HepG2 (cell line): Measurements from ENCODE around the gene SH3GL1. TPM values are rescaled to one million over a fixed set of nuclear protein-coding genes. Genes with fewer than 3 reads are reported as not detected.

Source experiments
- CCDC6 ChIP-seq: sonication (generic); formaldehyde crosslinking; IDR thresholded peaks from 2 replicates; pipeline ENCODE4 v1.8.1; 2022; ENCODE audit warnings: mild to moderate bottlenecking, missing genetic modification reagents, moderate library complexity
- EEA1 ChIP-seq: sonication (generic); formaldehyde crosslinking; IDR thresholded peaks from 2 replicates; pipeline ENCODE4 v1.5.1; 2020; ENCODE audit warnings: mild to moderate bottlenecking, missing genetic modification reagents, borderline replicate concordance
- EED ChIP-seq: sonication (generic); formaldehyde crosslinking; IDR thresholded peaks from 2 replicates; pipeline ENCODE4 v1.5.0; 2020; ENCODE audit warnings: mild to moderate bottlenecking, missing genetic modification reagents
- EHMT2 ChIP-seq: fragments of 200-600 bp; sonication (generic); IDR thresholded peaks from 2 replicates; pipeline ENCODE4 v1.7.0; 2017; ENCODE audit warnings: antibody characterized with exemption, low read depth, low read length, borderline replicate concordance
- FOSL1 ChIP-seq: sonication (generic); formaldehyde crosslinking; IDR thresholded peaks from 2 replicates; pipeline ENCODE4 v1.9.0; 2021; ENCODE audit warnings: missing genetic modification reagents, borderline replicate concordance
- GATAD2A ChIP-seq: IDR thresholded peaks from 2 replicates; pipeline ENCODE4 v1.6.1; 2016
- JARID2 ChIP-seq: sonication (generic); formaldehyde crosslinking; IDR thresholded peaks from 2 replicates; pipeline ENCODE4 v1.8.1; 2023; ENCODE audit warnings: missing genetic modification reagents, inconsistent platforms; ENCODE audit not compliant: insufficient replicate concordance
- MIER3 ChIP-seq: IDR thresholded peaks from 2 replicates; pipeline ENCODE4 v1.6.1; 2016; ENCODE audit warnings: missing compliant biosample characterization, borderline replicate concordance
- MTF2 ChIP-seq: sonication (generic); formaldehyde crosslinking; IDR thresholded peaks from 2 replicates; pipeline ENCODE4 v1.5.0; 2020; ENCODE audit warnings: missing genetic modification reagents, borderline replicate concordance
- PHF8 ChIP-seq: sonication (generic); formaldehyde crosslinking; IDR thresholded peaks from 2 replicates; pipeline ENCODE4 v1.5.0; 2020; ENCODE audit warnings: missing genetic modification reagents
- PLRG1 ChIP-seq: fragments of 450-650 bp; conservative IDR thresholded peaks from 2 replicates; pipeline ENCODE4 v1.6.1; 2016
- SMARCC2 ChIP-seq: fragments of 450-650 bp; IDR thresholded peaks from 2 replicates; pipeline ENCODE4 v1.6.1; 2017; ENCODE audit warnings: antibody characterized with exemption, mild to moderate bottlenecking
- TAF1 ChIP-seq: sonication (generic); formaldehyde crosslinking; IDR thresholded peaks from 2 replicates; pipeline ENCODE4 v1.4.0; 2020; ENCODE audit warnings: missing genetic modification reagents
- ZFP41 ChIP-seq: sonication (generic); formaldehyde crosslinking; IDR thresholded peaks from 2 replicates; pipeline ENCODE4 v1.4.0; 2020; ENCODE audit warnings: mild to moderate bottlenecking, missing genetic modification reagents, borderline replicate concordance
- ZFX ChIP-seq: sonication (generic); formaldehyde crosslinking; IDR thresholded peaks from 2 replicates; pipeline ENCODE4 v1.4.0; 2020; ENCODE audit warnings: mild to moderate bottlenecking, low read depth, missing genetic modification reagents, moderate library complexity
- ZMAT3 ChIP-seq: sonication (generic); formaldehyde crosslinking; conservative IDR thresholded peaks from 2 replicates; pipeline ENCODE4 v1.7.0; 2021; ENCODE audit warnings: missing genetic modification reagents
- ZNF234 ChIP-seq: sonication (generic); formaldehyde crosslinking; conservative IDR thresholded peaks from 2 replicates; pipeline ENCODE4 v1.5.1; 2020; ENCODE audit warnings: mild to moderate bottlenecking, missing genetic modification reagents
- ZNF292 ChIP-seq: sonication (generic); formaldehyde crosslinking; IDR thresholded peaks from 2 replicates; pipeline ENCODE4 v1.8.1; 2022; ENCODE audit warnings: mild to moderate bottlenecking, low read depth, missing genetic modification reagents, borderline replicate concordance
- ZNF296 ChIP-seq: sonication (generic); formaldehyde crosslinking; conservative IDR thresholded peaks from 2 replicates; pipeline ENCODE4 v1.5.0; 2020; ENCODE audit warnings: mild to moderate bottlenecking, missing genetic modification reagents
- ZNF362 ChIP-seq: sonication (generic); formaldehyde crosslinking; IDR thresholded peaks from 2 replicates; pipeline ENCODE4 v1.4.0; 2020; ENCODE audit warnings: missing genetic modification reagents, mild to moderate bottlenecking, borderline replicate concordance
- ZNF547 ChIP-seq: sonication (generic); formaldehyde crosslinking; IDR thresholded peaks from 2 replicates; pipeline ENCODE4 v1.5.1; 2020; ENCODE audit warnings: mild to moderate bottlenecking, missing genetic modification reagents
- ZNF619 ChIP-seq: sonication (generic); formaldehyde crosslinking; IDR thresholded peaks from 2 replicates; pipeline ENCODE4 v1.4.0; 2020; ENCODE audit warnings: mild to moderate bottlenecking, missing genetic modification reagents
- ZZZ3 ChIP-seq: sonication (generic); formaldehyde crosslinking; IDR thresholded peaks from 2 replicates; pipeline ENCODE4 v1.4.0; 2020; ENCODE audit warnings: missing genetic modification reagents, mild to moderate bottlenecking, borderline replicate concordance
- polyA plus RNA-seq, 8 experiments: library from polyadenylated mRNA; depleted of rRNA in 3 of 8; stranded (reverse) in 7 of 8; unstranded in 1 of 8; fragments of >200 nt; fragmentation: Illumina TruSeq in 4 of 8; extraction: Trizol in 4 of 8; gene quantifications; 2 replicates each; pipeline versions ENCODE4 v1.2.1 to v1.2.3, GENCODE V29; 2011 to 2016; ENCODE audit warnings: low read depth in 4 of 8, missing spikeins in 1 of 8, mixed read lengths in 1 of 8; ENCODE audit not compliant: insufficient read depth in 1 of 8
- total RNA-seq, 5 experiments: library from RNA; depleted of rRNA; stranded (reverse); fragments of >200 nt; fragmentation: Illumina TruSeq; extraction: Trizol; gene quantifications; 2 replicates each; pipeline ENCODE4 v1.2.3, GENCODE V29; 2016; ENCODE audit warnings: low read depth in 1 of 5
- TF ChIP-seq, protein P1 (sequence below): sonication (generic); formaldehyde crosslinking; IDR thresholded peaks from 2 replicates; pipeline ENCODE4 v1.5.0; 2020; ENCODE audit warnings: mild to moderate bottlenecking, missing genetic modification reagents, moderate library complexity
- TF ChIP-seq, protein P2 (sequence below): IDR thresholded peaks from 2 replicates; pipeline ENCODE4 v1.6.1; 2016; ENCODE audit warnings: mild to moderate bottlenecking
- TF ChIP-seq, protein P3 (sequence below): sonication (generic); formaldehyde crosslinking; IDR thresholded peaks from 2 replicates; pipeline ENCODE4 v1.4.0; 2020; ENCODE audit warnings: missing genetic modification reagents

Gene SH3GL1
- total and polyA plus RNA-seq, 2 of the 13 experiments (the other 11 are each of a cell fraction or from before 2014, with no cell fraction given) = 33.0 to 45.1 TPM

DNA sequence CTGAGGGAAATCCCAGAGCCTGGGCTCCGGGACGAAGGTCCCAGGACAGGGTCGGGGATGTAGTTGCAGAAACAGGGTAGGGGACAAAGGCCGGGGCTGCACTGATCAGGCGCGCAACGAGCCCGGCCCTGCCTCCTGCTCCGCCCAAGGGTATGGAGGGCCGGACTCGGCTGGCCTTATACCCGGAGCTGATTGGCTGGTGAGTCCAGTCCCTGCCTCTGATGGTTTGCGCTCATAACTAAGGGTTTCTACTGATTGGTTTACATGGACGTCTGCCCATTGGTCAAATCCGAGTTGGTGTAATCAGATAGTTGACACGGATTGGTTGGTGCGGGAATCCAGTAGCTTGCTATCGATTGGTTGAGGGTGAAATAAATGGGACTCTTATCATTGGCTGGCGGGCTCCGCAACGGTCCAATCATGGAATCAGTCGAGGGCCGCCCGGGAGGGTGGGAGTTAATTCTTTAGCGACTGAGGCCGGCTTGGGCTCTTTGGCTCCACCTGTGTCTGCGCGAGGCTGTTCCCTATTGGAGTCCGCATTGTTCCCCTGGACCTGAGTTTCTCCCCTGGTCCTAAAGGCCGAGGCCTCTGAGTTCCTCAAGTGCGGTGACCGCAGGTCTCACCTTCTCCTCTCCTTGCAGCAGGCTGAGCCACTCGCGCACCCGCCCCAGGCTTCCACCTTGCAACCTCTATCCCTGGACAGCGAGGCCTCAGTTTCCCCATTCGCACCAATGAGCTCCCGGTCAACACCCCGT, 57.6 kb downstream of the SH3GL1 start (continued):
- TF ChIP-seq, protein P1, sequence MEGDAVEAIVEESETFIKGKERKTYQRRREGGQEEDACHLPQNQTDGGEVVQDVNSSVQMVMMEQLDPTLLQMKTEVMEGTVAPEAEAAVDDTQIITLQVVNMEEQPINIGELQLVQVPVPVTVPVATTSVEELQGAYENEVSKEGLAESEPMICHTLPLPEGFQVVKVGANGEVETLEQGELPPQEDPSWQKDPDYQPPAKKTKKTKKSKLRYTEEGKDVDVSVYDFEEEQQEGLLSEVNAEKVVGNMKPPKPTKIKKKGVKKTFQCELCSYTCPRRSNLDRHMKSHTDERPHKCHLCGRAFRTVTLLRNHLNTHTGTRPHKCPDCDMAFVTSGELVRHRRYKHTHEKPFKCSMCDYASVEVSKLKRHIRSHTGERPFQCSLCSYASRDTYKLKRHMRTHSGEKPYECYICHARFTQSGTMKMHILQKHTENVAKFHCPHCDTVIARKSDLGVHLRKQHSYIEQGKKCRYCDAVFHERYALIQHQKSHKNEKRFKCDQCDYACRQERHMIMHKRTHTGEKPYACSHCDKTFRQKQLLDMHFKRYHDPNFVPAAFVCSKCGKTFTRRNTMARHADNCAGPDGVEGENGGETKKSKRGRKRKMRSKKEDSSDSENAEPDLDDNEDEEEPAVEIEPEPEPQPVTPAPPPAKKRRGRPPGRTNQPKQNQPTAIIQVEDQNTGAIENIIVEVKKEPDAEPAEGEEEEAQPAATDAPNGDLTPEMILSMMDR (CRISPR knock-in tag) = peak; percentile 51
- TF ChIP-seq ZNF362 = no peak
- no peak for TF ChIP-seq ZNF234
- TF ChIP-seq ZNF292 (CRISPR knock-in tag) = no peak
- TF ChIP-seq JARID2 (CRISPR knock-in tag) = no peak
- TF ChIP-seq, protein P2, sequence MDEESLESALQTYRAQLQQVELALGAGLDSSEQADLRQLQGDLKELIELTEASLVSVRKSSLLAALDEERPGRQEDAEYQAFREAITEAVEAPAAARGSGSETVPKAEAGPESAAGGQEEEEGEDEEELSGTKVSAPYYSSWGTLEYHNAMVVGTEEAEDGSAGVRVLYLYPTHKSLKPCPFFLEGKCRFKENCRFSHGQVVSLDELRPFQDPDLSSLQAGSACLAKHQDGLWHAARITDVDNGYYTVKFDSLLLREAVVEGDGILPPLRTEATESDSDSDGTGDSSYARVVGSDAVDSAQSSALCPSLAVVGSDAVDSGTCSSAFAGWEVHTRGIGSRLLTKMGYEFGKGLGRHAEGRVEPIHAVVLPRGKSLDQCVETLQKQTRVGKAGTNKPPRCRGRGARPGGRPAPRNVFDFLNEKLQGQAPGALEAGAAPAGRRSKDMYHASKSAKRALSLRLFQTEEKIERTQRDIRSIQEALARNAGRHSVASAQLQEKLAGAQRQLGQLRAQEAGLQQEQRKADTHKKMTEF (CRISPR knock-in tag) = peak; percentile 76
- TF ChIP-seq FOSL1 (CRISPR knock-in tag) = no peak
- TF ChIP-seq ZFX (CRISPR knock-in tag) = peak; percentile 84
- peak; percentile 89 for TF ChIP-seq ZNF296 (CRISPR knock-in tag)
- TF ChIP-seq, protein P3, sequence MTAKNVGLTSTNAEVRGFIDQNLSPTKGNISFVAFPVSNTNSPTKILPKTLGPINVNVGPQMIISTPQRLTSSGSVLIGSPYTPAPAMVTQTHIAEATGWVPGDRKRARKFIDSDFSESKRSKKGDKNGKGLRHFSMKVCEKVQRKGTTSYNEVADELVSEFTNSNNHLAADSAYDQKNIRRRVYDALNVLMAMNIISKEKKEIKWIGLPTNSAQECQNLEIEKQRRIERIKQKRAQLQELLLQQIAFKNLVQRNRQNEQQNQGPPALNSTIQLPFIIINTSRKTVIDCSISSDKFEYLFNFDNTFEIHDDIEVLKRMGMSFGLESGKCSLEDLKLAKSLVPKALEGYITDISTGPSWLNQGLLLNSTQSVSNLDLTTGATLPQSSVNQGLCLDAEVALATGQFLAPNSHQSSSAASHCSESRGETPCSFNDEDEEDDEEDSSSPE (CRISPR knock-in tag) = no peak
- TF ChIP-seq EED (CRISPR knock-in tag) = no peak
- no peak for TF ChIP-seq ZZZ3
- no peak for TF ChIP-seq SMARCC2
- TF ChIP-seq ZNF619 = no peak
- TF ChIP-seq PHF8 (CRISPR knock-in tag) = peak; percentile 58; the same call in 1 of the 2 replicates
- no peak for TF ChIP-seq EHMT2
- 0 out of 2 replicates have a peak, but pooled peaks have one; percentile 56 for TF ChIP-seq EEA1 (CRISPR knock-in tag)
- TF ChIP-seq GATAD2A (CRISPR knock-in tag) = peak; percentile 47; the same call in 1 of the 2 replicates
- peak; percentile 38 for TF ChIP-seq ZNF547 (CRISPR knock-in tag)
- no peak for TF ChIP-seq MTF2 (CRISPR knock-in tag)
- TF ChIP-seq PLRG1 = no peak
- peak; percentile 83 for TF ChIP-seq TAF1 (CRISPR knock-in tag)
- TF ChIP-seq MIER3 (CRISPR knock-in tag) = no peak
- no peak; the same call in 1 of the 2 replicates for TF ChIP-seq ZMAT3 (CRISPR knock-in tag)
- TF ChIP-seq CCDC6 (CRISPR knock-in tag) = no peak
- no peak for TF ChIP-seq ZFP41
